NCI-H748 treated with DMSO at 0.1 percent for 48 hours (cell line): Measurements from ENCODE around the gene RTL1.

Experiments used
- DNase-seq: peaks from one replicate; lab custom pipeline; 2025; lab: John Stamatoyannopoulos, UW

RTL1 gene

DNA sequence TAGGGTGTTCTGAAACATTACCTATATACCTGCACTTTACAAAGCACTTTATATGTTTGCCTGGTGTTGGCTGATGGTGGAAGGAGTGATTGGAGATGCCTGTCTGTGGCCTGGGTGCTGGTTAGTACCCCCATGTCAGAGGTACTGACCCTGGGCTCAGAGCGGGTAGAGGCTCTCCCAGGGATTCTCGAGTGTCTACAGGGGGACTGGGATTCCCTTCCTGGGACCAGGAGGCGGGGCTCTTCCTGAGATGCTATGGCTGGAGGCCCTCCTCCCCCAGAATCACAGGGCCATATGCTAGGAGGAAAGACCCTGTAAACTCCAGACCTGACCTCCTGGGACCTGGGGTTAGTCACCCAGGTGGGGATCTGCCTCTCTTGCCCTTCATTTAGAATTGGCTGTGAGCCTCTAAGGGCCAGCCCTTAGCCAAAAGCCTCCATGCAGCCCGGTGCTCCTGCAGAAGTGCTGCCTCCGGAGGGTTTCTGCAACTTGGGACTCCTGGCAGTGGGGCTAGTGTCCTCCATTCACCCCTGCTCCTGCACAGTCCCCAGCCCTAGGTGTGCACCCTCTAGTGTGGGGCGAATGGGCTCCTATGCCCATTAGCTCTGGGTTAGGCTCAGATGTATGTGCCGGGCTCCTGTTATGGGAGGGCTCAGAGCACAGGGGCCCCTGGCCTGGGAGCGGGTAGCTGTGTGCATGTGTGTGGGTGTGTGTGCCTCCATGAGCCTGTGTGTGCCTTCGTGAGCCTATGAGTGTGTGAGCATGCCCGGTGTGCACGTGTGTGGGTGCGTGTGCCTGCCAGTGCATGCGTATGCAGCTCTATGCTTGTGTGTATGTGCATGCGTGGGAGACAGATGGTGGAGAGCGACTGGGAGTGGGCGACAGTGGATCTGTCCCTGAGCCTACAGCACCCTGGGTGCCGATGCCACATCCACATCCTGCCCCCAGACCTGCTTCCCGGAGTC is 36.6 kb downstream of the RTL1 start:
- DNase-seq: no peak

DNA sequence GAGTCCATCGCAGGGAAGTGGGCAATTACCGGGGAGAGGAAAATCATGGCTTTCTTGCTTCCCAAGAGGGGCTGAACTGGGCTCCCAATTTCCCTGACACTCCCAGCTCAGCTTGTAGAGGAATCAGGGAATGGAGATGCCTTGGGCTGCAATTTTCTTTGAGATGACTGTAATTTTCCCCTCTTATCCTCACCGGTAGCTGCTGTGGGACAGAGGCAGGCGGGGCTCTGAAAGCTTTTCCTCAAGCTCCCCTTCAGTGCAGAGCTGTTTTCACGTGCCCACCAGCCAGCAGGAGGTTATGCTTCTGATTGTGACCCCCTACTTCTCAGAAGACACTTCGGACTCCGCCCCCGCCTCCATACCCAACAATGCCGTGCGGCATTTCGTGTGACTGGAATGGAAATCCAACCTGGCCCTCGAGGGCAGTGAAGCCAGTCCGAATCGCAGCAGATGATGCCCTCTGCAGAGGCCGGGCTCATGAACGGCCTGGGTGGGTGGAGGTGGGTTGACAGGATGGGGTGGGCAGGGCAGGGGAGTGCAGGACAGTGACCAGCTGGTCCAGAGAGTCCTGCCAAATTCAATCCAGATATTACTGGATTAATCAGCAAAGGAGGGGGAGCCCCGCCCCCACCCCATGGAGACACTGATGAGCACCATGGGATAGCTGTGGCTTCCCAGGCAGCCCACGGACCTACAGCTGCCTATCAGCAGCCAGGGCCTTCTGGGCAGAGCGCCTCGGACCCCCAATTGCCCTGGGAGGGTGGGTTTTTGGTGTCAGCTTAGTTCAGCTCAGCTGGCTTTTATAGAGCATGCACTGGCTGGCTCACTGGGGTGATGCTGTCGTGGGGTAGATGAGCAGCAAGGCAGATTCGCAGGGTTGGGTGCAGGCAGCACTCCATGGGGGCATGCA is 37.6 kb downstream of the RTL1 start:
- DNase-seq: no peak

DNA sequence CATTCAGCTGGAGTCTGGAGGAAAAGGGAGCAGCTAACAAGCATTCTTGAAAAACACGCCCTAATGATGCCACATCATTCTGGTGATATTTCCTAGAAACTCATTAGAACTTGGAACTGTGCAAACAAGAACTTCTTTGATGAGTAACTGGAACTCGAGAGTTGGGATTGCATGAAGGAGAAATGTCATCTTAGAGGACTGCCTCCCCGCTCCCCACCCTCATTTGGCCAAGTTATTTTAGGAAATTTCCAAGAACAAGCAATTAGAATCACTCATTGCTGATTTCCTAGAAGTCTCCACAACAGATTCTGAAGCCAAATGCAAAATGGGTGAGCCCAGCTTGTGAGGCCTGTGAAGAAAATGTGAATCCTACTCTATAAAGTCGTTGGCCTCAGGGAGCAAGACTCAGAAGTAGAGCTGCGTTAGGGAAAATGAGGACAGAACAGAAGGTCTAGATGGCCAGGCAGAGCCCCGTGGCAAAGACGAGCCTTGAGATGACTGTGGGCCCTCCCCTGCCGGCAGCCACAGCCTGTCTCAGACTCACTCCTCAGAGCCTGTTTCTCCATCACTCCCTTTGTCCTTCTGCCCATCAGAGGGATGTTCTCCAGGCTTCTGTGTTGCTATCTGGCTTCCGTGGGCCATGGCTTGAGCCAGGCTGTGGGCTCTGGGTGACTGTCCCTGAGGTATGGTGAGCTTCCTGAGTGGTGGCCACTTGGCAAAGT is 38.4 kb downstream of the RTL1 start:
- no peak for DNase-seq

DNA sequence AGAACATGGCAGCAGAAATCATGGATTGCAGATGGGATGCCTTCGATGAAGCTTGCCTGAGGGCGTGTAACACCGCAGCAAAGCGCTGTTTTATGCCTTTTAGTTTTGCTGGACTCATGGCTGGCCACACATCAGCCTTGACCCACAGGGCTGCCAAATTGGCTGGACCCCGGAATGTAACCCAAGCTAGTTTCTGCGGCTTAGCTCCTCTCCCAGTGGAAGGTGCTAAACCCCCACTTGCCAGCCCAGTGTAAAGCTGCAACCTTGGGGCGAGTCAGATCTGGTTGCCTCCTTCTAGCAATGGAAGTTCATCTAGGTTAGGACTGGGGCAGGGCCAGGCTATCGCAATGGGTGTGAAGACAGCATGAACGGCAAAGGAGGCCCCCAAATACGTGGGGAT is 39.3 kb downstream of the RTL1 start:
- no peak for DNase-seq

DNA sequence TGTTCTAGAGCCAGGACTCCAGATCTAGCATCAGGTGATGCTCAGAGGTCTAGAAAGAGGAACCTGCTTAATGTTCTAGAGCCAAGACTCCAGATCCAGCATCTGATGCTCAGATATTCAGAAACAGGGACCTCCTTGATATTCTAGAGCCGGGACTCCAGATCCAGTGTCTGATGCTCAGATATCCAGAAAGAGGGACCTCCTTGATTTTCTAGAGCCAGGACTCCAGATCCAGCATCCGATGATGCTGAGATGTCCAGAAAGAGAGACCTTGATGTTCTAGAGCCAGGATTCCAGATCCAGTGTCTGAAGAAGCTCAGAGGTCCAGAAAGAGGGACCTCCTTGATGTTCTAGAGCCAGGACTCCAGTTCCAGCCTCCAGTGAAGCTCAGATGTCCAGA is 40.7 kb downstream of the RTL1 start:
- no peak for DNase-seq

DNA sequence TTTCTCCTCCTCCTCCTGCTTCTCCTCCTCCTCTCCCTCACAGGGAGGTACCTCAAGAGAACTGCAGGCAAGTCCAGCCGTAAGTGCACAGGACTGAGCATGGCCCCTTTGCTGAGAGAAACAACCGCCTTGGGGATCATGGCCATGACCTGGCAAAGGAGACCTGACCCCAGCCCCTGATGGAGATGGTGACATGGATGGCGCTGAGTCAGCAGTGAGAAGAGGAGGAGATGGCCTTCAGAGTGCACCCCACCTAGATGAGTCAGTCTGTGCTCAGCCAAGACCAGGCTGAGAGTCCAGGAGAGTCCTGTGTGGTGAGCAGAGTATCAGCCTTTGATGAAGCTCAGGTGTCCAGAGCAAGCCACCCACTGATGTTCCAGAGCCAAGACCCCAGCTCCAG is 41.2 kb downstream of the RTL1 start:
- DNase-seq: no peak

DNA sequence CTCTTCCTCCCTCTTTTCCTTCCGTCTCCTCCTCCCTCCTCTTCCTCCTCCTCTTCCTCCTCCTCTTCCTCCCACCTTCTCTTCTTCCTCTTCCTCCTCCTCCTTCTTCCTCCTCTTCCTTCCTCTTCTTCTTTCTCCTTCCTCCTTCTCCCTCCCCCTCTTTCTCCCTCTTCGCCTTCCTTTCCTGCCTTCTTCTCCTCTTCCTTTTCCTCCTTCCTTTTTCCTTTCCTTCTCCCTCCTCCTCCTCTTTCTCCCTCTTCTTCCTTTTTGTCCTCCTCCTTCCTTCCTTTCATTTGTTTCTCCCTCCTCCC is 41.6 kb downstream of the RTL1 start:
- DNase-seq: no peak

DNA sequence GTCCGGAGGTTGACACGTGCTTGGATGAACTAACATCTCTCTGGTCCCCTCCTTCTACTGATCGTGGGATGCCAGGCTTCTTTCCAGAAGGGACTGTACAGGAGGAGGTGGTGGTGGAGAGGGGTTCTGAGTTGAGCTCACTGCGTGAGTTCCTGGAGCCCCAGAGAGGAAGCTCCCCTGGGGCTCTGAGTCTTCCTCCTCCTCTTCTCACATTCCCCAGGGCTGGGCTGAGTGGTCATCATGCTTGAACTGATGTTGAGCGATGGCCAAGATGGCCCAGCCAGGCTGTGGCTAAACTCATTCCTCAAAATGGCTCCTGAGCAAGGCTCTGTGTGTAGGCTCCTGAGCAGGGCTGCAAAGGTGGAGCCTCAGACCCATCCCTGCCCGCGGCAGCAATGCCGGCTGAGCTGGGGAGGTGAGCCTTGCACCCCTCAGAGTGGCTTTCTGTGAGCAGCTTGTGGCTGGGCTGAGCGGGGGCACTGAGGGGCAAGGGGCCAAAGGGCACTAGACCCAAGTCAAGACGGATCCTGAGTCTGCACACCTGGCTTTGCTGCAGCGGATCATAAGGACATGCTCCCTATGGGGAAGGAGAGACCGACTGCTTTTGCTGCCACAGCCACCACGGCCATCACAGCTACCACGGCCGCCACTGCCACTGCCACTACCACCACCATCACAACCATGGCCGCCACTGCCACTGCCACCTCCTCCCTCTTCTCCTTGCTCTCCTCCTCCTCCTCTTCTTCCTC is 42.2 kb downstream of the RTL1 start:
- DNase-seq: no peak

DNA sequence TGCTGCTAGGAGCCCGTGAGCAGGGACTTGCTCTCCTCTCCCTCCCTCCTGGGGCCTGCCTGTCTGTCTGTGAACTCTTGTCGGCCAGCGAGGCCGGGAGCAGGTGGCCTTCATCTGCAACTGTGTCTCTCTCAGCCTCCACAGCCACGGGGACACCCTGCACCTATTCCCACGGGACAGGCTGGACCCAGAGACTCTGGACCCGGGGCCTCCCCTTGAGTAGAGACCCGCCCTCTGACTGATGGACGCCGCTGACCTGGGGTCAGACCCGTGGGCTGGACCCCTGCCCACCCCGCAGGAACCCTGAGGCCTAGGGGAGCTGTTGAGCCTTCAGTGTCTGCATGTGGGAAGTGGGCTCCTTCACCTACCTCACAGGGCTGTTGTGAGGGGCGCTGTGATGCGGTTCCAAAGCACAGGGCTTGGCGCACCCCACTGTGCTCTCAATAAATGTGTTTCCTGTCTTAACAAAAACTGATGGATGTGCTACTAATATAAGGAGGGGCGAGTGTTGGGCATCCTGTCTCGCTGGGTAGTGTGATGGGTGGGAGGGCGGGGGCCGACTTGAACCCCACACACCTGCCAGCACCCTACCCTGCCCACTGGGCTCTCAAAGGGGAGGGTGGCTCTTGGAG is 42.9 kb downstream of the RTL1 start:
- no peak for DNase-seq

DNA sequence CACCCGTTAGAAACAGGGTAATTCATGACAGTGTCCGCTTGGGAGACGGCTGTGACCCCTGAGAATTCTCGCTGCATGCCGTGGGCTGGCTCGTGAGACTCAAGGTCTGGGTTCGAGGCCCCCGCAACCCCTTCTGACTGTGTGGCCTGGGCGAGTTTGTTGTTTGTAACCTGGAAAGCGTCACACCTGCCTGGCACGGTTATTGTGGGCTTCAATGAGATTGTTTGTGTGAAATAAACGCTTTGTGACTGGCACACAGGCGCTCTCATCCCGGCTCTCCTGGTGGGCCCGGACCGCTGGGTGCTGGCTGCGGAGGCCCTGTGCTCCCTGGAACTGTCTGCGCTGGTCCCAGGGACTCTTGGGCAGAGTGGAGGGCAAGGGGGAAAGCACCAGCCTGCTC is 43.7 kb downstream of the RTL1 start:
- DNase-seq: no peak

DNA sequence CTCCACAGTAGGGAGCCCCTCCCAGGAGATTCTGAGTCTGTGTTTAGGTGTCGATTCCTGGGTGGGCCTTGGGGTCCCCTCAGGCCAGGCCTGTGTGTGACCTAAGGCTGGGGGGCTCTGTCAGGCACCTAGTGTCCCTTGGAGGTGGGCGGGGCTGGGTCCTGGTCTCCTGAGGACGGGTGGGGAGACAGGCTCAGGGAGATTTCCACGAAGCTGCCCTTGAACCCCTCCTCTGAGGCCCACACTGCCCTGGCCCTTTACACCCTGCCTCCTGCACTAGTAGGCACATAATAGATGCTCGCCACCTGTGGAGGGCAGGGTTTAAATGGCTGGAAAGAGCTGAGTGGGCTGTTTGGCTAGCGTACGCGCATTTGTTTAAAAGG is 44.7 kb downstream of the RTL1 start:
- no peak for DNase-seq

DNA sequence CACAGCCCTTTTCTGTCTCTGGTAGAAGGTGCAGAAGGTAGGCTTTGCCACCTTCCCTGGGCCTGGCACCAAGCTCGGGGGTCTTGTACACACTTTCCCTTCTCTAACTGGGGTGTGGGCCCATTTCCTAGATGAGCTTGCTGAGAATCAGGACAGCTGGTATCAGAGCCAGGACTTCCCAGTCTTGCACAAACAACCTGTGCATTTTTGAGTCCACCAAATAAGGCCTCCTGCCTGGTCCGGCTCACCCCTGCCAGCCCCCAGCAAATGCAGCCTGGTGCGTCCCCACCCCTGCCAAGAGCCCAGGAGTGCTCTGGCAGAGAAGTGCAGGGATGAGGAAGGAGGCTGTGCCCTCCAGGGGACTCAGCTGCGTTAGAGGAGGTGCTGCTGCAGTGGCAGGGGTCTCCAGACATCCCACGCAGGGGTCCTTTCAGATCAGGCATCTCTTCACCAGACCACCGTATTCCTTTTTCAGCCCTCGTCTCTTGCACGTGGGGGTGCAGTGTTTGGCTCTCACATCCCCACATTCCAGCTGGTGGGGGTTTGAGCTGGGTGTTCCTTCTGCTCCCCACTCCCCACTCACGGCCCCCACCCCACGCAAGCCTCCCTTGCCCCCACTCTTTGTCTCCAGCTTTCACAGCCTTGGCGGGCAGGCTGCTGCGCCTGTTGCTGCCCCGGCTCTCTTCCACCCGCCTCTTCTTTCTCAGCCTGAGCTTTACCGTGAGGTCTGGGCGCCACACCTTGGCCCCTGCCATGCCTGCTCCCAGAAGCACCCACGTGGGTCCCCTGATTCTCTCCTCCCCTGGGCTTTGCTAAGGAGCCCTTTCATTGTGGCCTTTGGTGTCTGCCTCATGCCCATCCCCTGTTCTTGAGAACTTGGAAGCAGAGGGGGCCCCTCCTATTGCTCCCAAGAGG is 45.3 kb downstream of the RTL1 start:
- DNase-seq: no peak

DNA sequence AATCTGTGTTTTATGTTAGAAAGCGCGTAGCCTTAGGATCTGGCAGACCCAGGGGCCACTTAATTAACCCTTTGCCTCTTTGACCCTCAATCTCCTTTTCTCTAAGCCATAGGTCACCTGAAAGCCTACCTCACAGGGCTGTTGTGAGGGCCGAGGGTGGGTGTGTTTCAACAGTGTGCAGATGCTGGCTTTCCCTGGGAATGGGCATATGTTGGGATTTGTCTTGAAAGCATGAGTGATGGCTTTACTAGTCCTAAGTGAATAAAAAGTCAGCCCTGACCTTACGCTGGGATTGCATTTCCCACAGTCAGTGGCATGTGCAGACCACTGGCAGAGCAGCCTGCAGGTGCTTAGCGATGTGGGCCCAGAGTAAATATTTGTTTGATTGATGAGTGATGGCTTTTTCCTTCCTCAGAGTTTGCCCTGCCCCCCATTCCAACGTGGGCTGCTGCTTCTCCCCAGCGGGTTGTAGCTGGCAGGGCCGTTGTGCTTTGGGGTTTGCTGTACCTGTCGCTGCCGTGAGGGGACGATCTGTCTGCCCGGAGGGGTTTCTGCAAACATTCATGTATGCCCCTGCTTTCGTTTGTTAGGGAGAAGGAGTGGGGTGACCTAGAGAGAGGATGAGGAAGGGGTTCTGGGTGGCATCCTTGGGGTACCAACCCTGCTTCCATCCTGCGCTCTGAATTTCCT is 46.1 kb downstream of the RTL1 start:
- peak; percentile 69 for DNase-seq

DNA sequence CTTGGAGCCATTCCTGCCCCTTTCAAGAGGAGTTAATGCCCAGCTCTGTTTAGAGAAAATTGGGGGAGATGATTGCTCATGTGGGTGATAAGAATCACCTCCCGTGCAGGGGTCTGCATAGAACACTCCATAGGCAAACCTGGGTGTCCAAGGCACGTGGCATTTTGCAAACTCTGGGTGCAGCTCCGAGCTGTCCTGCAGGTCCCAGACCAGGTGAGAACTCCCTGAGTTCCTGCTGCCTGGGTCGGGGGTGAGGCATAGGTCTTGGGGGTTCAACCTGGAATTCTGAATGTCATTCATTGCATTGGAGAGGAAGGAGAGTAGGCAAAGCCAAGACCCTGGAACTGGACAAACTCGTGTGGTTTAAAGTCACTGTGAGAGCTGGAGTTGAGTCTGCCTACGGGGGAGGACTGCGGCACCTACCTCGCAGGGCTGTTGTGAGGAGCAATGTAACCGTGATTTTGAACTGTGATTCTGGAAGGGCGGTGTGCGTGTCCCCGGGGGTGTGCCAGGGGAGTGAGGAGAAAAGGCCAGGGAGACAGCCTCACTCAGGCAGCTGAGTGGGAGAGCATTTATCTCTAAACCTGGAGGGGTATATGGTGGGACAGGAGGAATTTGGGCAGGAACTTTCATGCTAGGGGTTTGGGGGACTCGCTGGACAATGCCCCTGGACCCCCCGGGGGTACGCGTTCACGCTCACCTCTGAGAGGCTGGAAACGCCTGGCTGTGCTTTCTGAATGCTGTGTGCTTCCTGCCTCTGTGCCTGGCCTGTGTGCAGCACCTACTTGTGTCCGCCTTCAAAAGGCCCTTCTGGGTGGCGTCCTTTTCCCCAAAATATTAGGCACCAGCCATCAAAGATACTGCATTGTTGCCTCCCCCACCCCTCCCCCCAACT is 47.2 kb downstream of the RTL1 start:
- no peak for DNase-seq

DNA sequence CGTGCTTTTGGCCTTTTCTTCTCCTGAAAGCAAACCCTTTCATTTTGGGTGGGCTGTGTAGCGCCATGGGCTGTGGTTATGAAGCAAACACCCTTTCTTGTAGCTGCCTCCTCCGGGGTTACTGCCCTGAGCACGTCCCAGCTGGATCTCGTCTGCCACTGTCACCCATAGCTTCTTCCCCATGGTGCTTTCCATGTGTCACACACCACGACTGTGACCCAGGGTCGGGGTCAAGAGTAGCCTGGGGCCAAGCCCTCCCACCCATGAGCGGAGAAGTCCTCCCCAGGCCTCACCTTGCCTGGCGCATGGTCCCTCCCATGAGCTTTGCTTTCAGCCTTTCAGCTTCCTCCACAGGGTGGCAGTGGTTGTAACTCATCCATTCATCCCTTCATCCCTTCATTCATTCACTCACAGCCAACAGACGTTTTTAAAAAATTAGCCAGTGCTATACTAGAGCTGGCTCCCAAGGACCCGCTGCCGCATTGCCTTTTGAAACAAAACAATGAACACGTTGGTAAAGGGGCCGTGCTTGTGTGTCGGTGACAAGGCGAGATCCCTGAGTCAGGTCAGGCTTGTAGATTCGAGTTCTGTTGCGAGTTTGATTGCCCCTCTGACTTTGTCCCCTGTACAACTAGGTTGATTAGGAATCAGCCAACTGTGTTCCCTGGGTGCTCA is 48.1 kb downstream of the RTL1 start:
- no peak for DNase-seq

DNA sequence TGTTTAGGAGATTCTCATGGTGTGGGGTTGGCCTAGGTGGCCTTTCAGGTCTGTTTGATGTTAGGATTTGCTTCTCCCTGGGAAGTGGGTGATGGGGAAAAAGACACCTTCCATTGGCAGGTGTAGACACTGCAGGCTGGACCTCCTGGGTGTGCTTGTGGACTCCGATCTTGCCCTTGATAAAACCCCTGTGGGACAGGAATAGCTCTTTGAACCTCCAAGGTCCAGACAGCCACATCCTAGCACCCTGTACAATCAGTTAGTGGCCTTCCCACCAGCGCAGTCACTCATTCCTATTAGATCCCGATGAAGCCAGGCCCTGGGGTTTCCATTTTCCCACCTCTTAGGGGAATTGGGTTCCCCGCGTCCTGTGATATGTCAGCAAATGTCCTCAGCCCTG is 49.1 kb downstream of the RTL1 start:
- no peak for DNase-seq

DNA sequence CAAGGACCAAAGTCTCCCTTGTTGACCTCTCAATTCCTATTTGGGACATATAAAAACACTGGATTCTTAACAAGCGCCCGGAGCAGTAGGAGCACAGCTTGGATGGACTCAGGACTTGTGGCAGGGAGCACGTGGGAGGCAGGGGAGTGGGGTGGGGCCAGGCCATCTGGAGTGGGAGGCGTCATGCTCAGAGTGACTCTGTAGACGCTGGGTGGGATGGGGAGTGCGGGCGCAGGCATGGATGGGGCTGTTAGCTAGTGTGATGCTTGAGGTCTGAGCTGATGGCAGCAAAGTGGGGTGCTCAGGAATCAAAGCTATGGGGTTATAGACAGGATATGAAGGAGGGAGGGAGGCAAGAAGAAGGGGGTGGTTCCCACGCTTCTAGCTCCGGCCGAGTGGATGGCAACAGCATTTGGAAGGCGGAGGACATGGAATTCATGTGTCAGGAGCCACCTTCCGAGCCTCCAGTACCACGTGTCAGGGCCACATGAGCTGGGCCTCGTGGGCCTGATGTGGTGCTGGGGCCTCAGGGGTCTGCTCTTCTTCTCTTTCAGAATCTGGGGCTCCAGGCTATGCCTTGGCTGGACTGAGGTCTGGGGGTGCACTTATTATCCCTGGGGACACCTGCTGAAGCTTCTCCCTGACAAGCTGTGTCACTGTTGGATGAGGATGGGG is 51.4 kb downstream of the RTL1 start:
- no peak for DNase-seq

DNA sequence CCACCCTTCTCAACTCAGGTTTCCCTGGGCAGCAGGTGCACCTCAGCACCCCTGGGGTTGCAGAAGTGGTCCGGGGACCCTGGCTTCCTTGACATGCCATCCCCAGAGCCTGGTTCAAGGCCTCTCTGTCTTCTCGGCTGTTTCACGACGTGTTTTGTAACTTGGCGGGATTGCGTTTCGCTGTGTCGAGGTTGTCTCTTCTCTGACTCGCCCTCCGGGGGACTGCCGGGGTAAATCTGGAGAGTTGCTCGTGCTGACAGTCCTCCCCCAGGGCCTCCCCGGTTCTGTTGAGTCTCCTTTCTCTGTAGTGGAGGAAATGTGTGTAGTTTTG is 52.0 kb downstream of the RTL1 start:
- DNase-seq: no peak
